AG04450 (cell line): Measurements from ENCODE around the gene FOXS1. TPM values are rescaled to one million over a fixed set of nuclear protein-coding genes. Genes with fewer than 3 reads are reported as not detected.

Experiments
- CTCF ChIA-PET: fragments of 300-600, 350-600 bp; formaldehyde crosslinking; extraction: SDS; loops from one replicate; lab custom pipeline; 2022; ENCODE audit warnings: antibody characterized with exemption, inconsistent platforms; lab: Charles Lee
- POLR2A ChIA-PET: fragments of 350-600 bp; formaldehyde crosslinking; extraction: SDS; loops from one replicate; lab custom pipeline; 2021; ENCODE audit warnings: antibody characterized with exemption, inconsistent platforms; lab: Yijun Ruan, JAX
- DNase-seq: peaks from one replicate; pipeline ENCODE4 v3.0.0-alpha.2; 2011; ENCODE audit warnings: low read depth, low spot score
- H3K27ac ChIP-seq: one replicate; pipeline ENCODE4 v1.5.1; 2012; ENCODE audit warnings: low read depth, low read length, control low read depth
- H3K27me3 ChIP-seq: one replicate; pipeline ENCODE4 v1.6.0; 2012; ENCODE audit warnings: low read length; ENCODE audit not compliant: control insufficient read depth, insufficient read depth
- H3K4me3 ChIP-seq: 2 replicates; pipeline ENCODE4 v1.5.1; 2011; ENCODE audit warnings: mild to moderate bottlenecking, low read depth, low read length, control low read depth
- H3K9me3 ChIP-seq: 2 replicates; pipeline ENCODE4 v1.5.1; 2012; ENCODE audit warnings: low read length; ENCODE audit not compliant: control insufficient read depth, insufficient read depth
- CTCF ChIP-seq: IDR thresholded peaks from 2 replicates; pipeline ENCODE4 v1.5.1; 2011; ENCODE audit warnings: low read depth, low read length, control low read depth, inconsistent platforms
- polyA minus RNA-seq: library from RNA; depleted of rRNA, polyadenylated mRNA; stranded (reverse); fragments of >200 nt; gene quantifications from 2 replicates; pipeline ENCODE4 v1.2.3, GENCODE V29; 2011; rRNA and poly(A)+ RNA removed
- polyA plus RNA-seq: library from polyadenylated mRNA; depleted of rRNA; stranded (reverse); fragments of >200 nt; gene quantifications from 2 replicates; pipeline ENCODE4 v1.2.3, GENCODE V29; 2011; rRNA removed

Gene FOXS1
- not detected in 2 replicates for polyA plus RNA-seq
- polyA minus RNA-seq = not detected in 2 replicates

- no peaks in the 10 kb centered on the region for H3K9me3 ChIP-seq
- no peak within 1 kb of the TSS for H3K27ac ChIP-seq
- no peak within 1 kb of the TSS for H3K4me3 ChIP-seq
- peaks cover 33% of the 10 kb centered on the region for H3K27me3 ChIP-seq
- POLR2A ChIA-PET = no interaction called here
- no peak for TF ChIP-seq CTCF
- no peak for DNase-seq
- CTCF ChIA-PET = interaction anchor here (0.9 to 2.3 kb wide), 4 partner anchors 10 to 22 kb away, joined by 6 to 18 read pairs (median 10); no protein-coding TSS in a partner anchor
Observed at GRCh38 chr20:31845300-31845863, at the start of gene FOXS1. FOXS1 (minus strand) TSS chr20:31845604; CDS start chr20:31845542, 62 bp downstream.

GRCh38 chr20:31890646-31891045 lies 45.2 kb upstream of the FOXS1 start:
- peaks cover 14% of the 10 kb centered on the region for H3K27me3 ChIP-seq
- TF ChIP-seq CTCF = no peak
- no peaks in the 10 kb centered on the region for H3K9me3 ChIP-seq
- no peak for DNase-seq
- POLR2A ChIA-PET = no interaction called here
- no peak overlapping the region for H3K4me3 ChIP-seq
- no peak overlapping the region for H3K27ac ChIP-seq
- CTCF ChIA-PET = interaction anchor here (0.7 to 1.0 kb wide), 2 partner anchors 38 to 40 kb away, joined by 3 read pairs; no protein-coding TSS in a partner anchor

GRCh38 chr20:31883829-31884228 lies 38.4 kb upstream of the FOXS1 start:
- no peak for TF ChIP-seq CTCF
- H3K27ac ChIP-seq = no peak overlapping the region
- DNase-seq = no peak
- POLR2A ChIA-PET = no interaction called here
- peaks cover 7% of the 10 kb centered on the region for H3K27me3 ChIP-seq
- H3K4me3 ChIP-seq = no peak overlapping the region
- CTCF ChIA-PET = no interaction called here
- H3K9me3 ChIP-seq = no peaks in the 10 kb centered on the region

DNA sequence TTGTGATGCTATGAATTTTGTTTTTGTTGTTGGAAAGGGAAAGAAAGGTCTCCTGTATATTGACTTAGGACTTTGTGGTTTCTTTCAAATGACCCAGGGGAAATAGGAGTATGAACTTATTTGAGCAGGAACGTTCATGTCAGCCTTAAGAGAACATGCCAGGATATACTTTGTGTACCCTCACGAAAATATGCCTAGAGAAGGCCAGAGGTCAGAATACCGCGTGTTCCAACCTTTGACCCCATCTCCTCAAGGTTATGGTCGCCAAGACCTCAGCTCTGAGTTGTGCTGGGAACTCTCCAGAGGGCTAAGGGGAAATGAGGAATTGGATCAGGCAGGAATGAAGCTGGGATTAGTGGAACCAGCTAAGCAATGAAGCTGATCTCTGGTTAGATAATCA lies 36.5 kb upstream of the FOXS1 start:
- Histone ChIP-seq H3K27ac (no peak overlapping the region), H3K9me3 (no peaks in the 10 kb centered on the region), H3K27me3 (peaks cover 2% of the 10 kb centered on the region), H3K4me3 (no peak overlapping the region)
- no peak for TF ChIP-seq CTCF
- POLR2A ChIA-PET = no interaction called here
- CTCF ChIA-PET = interaction anchor here (4.7 kb wide), 1 partner anchor 70 kb away, joined by 18 read pairs; the partner anchor contains the start of gene PDRG1
- DNase-seq = no peak
